Measurements from ENCODE around the gene HES3.

DNA sequence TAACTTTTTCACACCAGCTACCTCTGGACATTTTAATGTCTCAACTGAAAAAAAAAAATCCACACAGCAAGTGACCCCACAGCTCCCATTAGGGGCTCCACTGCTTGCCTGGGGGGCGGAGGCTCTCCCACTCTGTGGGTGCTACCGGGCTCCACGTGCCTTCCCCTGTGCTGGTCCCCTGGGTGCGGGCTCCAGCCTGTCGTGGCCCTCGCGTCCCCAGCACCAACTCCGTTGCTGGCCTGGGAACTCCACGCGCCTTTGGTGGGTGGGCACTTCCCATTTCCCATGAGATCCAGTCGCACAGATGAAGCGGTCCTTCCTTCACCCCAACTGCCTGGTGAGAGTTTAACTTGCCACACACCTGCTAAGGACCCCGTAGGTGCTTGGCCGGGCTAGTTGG is 44.0 kb downstream of the HES3 start:
- TF ChIP-seq TAF1 (IDR thresholded peaks at IDR 0.05; ENCODE audit: low read depth, low read length): no peak
- no peak for TF ChIP-seq POLR2A (IDR thresholded peaks at IDR 0.05; ENCODE audit: low read depth, low read length)
- no peak for TF ChIP-seq POLR2AphosphoS5 (IDR thresholded peaks at IDR 0.05; ENCODE audit: low read depth, low read length)

All from GM12891 (cell line).